Measurements from ENCODE around the gene CXorf66.

DNA sequence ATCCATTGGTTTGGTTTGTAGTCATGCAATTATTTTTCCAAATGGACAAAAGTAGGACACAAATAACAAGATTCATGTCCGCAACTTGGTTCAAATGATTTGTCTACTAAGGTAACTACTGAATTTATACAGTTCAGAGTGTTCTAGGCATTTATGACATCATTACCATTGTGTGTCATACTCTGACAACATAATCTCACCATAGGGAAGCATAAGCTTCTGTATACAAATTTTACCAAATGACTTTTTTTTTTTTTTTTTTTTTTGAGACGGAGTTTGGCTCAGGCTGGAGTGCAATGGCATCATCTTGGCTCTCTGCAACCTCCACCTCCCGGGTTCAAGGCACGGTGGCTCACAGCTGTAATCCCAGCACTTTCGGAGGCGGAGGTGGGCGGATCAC lies at the start of gene CXorf66:
- TF ChIP-seq, protein P1, sequence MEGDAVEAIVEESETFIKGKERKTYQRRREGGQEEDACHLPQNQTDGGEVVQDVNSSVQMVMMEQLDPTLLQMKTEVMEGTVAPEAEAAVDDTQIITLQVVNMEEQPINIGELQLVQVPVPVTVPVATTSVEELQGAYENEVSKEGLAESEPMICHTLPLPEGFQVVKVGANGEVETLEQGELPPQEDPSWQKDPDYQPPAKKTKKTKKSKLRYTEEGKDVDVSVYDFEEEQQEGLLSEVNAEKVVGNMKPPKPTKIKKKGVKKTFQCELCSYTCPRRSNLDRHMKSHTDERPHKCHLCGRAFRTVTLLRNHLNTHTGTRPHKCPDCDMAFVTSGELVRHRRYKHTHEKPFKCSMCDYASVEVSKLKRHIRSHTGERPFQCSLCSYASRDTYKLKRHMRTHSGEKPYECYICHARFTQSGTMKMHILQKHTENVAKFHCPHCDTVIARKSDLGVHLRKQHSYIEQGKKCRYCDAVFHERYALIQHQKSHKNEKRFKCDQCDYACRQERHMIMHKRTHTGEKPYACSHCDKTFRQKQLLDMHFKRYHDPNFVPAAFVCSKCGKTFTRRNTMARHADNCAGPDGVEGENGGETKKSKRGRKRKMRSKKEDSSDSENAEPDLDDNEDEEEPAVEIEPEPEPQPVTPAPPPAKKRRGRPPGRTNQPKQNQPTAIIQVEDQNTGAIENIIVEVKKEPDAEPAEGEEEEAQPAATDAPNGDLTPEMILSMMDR (IDR thresholded peaks at IDR 0.05) = no peak
- TF ChIP-seq POLR2AphosphoS5 (IDR thresholded peaks at IDR 0.05) = no peak
- TF ChIP-seq POLR2A (IDR thresholded peaks at IDR 0.05) = no peak

Measured in stomach (tissue), 4 donors.